ENCODE results near the gene C5orf63. TPM values are rescaled to one million over a fixed set of nuclear protein-coding genes. Genes with fewer than 3 reads are reported as not detected.
"Not testable (repeated sequence)": the region's sequence is repeated elsewhere in the genome, so short reads cannot be mapped to it uniquely, and the experiment has no call there.

Gene C5orf63
- total RNA-seq, result 1 to 10 TPM in 3 of 4 donors, under 1 TPM in 1; 0.98 to 2.3 (median 1.6) TPM

DNA sequence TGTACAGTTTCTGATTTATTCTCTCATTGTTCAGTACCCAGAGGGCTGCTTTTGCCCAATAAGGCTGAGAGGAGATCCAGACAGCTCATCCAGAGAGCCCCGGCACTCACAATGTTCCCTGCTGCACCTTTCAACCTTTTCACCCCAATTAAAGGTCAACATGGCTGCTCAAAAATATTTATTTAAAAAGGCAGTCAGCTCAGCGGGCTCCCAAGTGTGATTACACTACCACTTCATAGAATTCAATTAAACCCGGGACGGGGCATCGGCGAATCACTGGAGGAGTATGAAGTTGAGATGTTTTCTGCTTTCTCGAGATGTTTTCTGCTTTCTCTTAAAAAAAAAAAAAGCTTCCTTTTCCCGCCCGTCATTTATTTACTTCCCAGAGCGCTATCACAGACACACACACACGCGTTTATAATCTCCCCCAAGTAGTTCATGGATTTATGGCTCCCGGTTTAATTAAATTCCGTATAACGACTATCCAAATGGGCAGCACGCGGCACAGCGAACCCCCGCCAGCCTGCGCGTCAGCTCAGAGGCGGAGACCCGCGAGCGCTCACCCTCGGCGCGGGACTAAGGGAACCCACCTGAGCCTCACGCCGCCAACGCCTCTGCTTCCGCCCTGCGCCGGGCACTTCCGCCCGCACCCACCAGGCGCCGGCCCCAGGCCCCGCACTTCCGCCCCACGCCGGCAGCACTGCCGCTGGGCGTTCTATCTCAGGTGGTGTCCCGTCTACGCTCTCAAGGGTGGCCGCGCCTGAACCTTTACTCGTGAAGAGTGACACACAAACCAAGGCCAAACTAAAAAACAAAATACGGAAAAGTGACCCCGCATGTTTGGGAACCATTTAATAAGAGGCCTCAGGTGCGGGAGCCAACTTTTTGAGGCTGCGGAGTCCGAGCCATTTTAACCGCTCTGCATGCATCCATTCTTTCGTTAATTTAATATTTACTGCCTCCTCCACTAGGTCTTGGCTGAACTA, at the start of gene C5orf63:
Gene C5orf63 (minus strand): TSS at position 642 of the 986 bp plus-strand sequence. CDS start 14,507 bp downstream, outside the sequence.
- TF ChIP-seq POLR2AphosphoS5 (IDR thresholded peaks at IDR 0.05), result no peak
- TF ChIP-seq, protein P1, sequence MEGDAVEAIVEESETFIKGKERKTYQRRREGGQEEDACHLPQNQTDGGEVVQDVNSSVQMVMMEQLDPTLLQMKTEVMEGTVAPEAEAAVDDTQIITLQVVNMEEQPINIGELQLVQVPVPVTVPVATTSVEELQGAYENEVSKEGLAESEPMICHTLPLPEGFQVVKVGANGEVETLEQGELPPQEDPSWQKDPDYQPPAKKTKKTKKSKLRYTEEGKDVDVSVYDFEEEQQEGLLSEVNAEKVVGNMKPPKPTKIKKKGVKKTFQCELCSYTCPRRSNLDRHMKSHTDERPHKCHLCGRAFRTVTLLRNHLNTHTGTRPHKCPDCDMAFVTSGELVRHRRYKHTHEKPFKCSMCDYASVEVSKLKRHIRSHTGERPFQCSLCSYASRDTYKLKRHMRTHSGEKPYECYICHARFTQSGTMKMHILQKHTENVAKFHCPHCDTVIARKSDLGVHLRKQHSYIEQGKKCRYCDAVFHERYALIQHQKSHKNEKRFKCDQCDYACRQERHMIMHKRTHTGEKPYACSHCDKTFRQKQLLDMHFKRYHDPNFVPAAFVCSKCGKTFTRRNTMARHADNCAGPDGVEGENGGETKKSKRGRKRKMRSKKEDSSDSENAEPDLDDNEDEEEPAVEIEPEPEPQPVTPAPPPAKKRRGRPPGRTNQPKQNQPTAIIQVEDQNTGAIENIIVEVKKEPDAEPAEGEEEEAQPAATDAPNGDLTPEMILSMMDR (IDR thresholded peaks at IDR 0.05), result peak in 1 of 3 experiments; percentile 49
- intact Hi-C loops (cut with DNase I), result no loop called here
- peak within 1 kb of the TSS; percentile 57 to 70 (median 60) for H3K4me3 ChIP-seq
- H3K27me3 ChIP-seq, result no peaks in the 10 kb centered on the region
- peak within 1 kb of the TSS; percentile 10 to 60 (median 48) for H3K27ac ChIP-seq (replicated peaks in 1 of 4)
- H3K9me3 ChIP-seq, result no peaks in the 10 kb centered on the region
- WGBS, result 51% methylated on average over 46 of the region's 56 CpGs
- no peaks in the 10 kb centered on the region for H3K36me3 ChIP-seq
- DNase-seq (ENCODE audit: extremely low spot score), result peak; percentile 89
- peaks cover 0 to 8% (median 6%) of the 10 kb centered on the region in 4 donors for H3K4me1 ChIP-seq

GRCh38 chr5:127112347-127112864, 39.1 kb upstream of the C5orf63 start:
- no peaks in the 10 kb centered on the region for H3K27me3 ChIP-seq
- H3K9me3 ChIP-seq, result peaks cover 0 to 7% (median 0%) of the 10 kb centered on the region in 4 donors
- no peaks in the 10 kb centered on the region for H3K4me1 ChIP-seq
- TF ChIP-seq, protein P1 (IDR thresholded peaks at IDR 0.05), result no peak
- TF ChIP-seq EP300 (IDR thresholded peaks at IDR 0.05) (no peak), POLR2AphosphoS5 (IDR thresholded peaks at IDR 0.05) (no peak), POLR2A (IDR thresholded peaks at IDR 0.05; ENCODE audit: low read depth) (no peak)
- no peak for DNase-seq (ENCODE audit: extremely low spot score)
- no peaks in the 10 kb centered on the region for H3K36me3 ChIP-seq
- H3K27ac ChIP-seq (replicated peaks in 1 of 4), result no peak overlapping the region
- intact Hi-C loops (cut with DNase I), result no loop called here
- no peak overlapping the region for H3K4me3 ChIP-seq
- WGBS, result 93% methylated on average over 3 of the region's 3 CpGs

DNA sequence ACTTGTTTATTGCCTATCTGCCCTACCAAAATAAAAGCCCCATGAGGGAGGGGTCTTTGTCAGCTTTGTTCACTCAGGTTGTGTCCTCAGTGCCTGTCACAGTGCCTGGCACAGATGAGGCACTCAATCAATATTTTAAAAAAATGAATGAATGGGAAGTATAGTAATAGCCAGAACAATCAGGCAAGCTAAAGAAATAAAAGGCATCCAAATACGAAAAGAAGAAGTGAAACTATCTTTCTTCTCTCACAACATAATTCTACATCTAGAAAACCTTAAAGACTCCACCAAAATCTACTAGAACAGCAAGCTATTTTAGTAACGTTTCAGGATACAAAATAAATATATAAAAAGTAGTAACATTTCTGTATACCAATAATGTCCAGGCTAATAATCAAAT, 37.8 kb upstream of the C5orf63 start:
- no peak overlapping the region for H3K4me3 ChIP-seq
- intact Hi-C loops (cut with DNase I), result no loop called here
- peaks cover 0 to 7% (median 0%) of the 10 kb centered on the region in 4 donors for H3K9me3 ChIP-seq
- H3K4me1 ChIP-seq, result no peaks in the 10 kb centered on the region
- no peaks in the 10 kb centered on the region for H3K36me3 ChIP-seq
- H3K27me3 ChIP-seq, result no peaks in the 10 kb centered on the region
- H3K27ac ChIP-seq (replicated peaks in 1 of 4), result no peak overlapping the region
- 70% methylated on average over 2 of the region's 2 CpGs for WGBS
- no peak for DNase-seq (ENCODE audit: extremely low spot score)
- TF ChIP-seq POLR2AphosphoS5 (IDR thresholded peaks at IDR 0.05), result no peak
- TF ChIP-seq, protein P1 (IDR thresholded peaks at IDR 0.05), result no peak
- TF ChIP-seq EP300 (IDR thresholded peaks at IDR 0.05), result no peak
- no peak for TF ChIP-seq POLR2A (IDR thresholded peaks at IDR 0.05; ENCODE audit: low read depth)

DNA sequence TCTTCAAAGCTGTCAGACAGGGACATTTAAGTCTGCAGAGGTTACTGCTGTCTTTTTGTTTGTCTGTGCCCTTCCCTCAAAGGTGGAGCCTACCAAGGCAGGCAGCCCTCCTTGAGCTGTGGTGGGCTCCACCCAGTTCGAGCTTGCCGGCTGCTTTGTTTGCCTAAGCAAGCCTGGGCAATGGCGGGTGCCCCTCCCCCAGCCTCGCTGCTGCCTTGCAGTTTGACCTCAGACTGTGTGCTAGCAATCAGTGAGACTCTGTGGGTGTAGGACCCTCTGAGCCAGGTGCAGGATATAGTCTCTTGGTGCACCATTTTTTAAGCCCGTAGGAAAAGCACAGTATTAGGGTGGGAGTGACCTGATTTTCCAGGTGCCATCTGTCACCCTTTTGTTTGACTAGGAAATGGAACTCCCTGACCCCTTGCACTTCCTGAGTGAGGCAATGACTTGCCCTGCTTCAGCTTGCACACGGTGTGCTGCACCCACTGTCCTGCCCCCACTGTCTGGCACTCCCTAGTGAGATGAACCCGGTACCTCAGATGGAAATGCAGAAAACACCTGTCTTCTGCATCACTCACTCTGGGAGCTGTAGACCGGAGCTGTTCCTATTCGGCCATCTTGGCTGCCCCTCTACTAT, 35.4 kb upstream of the C5orf63 start:
- H3K36me3 ChIP-seq; H3K27ac ChIP-seq (replicated peaks in 1 of 4); H3K27me3 ChIP-seq; intact Hi-C loops (cut with DNase I); H3K4me1 ChIP-seq; H3K4me3 ChIP-seq; H3K9me3 ChIP-seq: not testable (repeated sequence)
- 94% methylated on average over 6 of the region's 9 CpGs for WGBS
- peak; percentile 82 for DNase-seq (ENCODE audit: extremely low spot score)

DNA sequence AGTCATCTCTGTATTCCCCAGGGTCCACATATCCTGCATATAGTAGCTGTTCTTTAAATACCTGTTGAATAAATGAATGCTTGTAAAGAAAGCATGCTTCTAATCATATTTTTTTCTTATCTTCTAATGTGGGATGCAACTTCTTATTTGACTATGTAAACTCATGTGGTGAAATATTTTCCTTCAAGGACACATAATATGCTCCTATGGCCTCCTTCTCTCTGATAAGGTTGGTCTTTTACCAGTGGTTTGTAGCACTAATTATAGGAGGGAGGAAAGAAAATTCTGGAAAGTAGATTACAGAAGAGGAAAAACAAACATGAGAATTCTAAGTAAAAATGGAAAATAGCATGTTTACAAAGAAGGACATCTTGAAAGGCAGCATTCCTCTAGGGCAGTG, 28.6 kb upstream of the C5orf63 start:
- no peak overlapping the region for H3K27ac ChIP-seq (replicated peaks in 1 of 4)
- no peaks in the 10 kb centered on the region for H3K4me1 ChIP-seq
- intact Hi-C loops (cut with DNase I), result no loop called here
- peaks cover 0 to 3% (median 1%) of the 10 kb centered on the region in 4 donors for H3K9me3 ChIP-seq
- H3K36me3 ChIP-seq, result no peaks in the 10 kb centered on the region
- H3K4me3 ChIP-seq, result no peak overlapping the region
- DNase-seq (ENCODE audit: extremely low spot score), result no peak
- no peak for TF ChIP-seq EP300 (IDR thresholded peaks at IDR 0.05)
- no peak for TF ChIP-seq POLR2A (IDR thresholded peaks at IDR 0.05; ENCODE audit: low read depth)
- TF ChIP-seq POLR2AphosphoS5 (IDR thresholded peaks at IDR 0.05), result no peak
- TF ChIP-seq, protein P1 (IDR thresholded peaks at IDR 0.05), result no peak
- H3K27me3 ChIP-seq, result no peaks in the 10 kb centered on the region
